ENCODE data around the gene GCG. TPM values are rescaled to one million over a fixed set of nuclear protein-coding genes. Genes with fewer than 3 reads are reported as not detected.

The GCG gene
- total RNA-seq: 92.9 and 128 TPM in 2 replicates
- long read RNA-seq, transcript GCG-202 (6 exons, 1,289 nt): major isoform, 283 of 302 reads
- long read RNA-seq, partial matches to known transcripts: 1 of 302 reads
- long read RNA-seq, other reads (novel, unspliced or antisense): 16 of 302 reads

- H3K27ac Mint-ChIP-seq: no peak within 1 kb of the TSS
- H3K27me3 Mint-ChIP-seq: peaks cover 43% of the 10 kb centered on the region
- no peaks in the 10 kb centered on the region for H3K9me3 Mint-ChIP-seq (ENCODE audit: low read depth)
- H3K4me3 Mint-ChIP-seq (ENCODE audit: low read depth): no peak within 1 kb of the TSS
- H3K36me3 Mint-ChIP-seq (ENCODE audit: insufficient read depth): no peaks in the 10 kb centered on the region
- TF ChIP-seq, protein P1, sequence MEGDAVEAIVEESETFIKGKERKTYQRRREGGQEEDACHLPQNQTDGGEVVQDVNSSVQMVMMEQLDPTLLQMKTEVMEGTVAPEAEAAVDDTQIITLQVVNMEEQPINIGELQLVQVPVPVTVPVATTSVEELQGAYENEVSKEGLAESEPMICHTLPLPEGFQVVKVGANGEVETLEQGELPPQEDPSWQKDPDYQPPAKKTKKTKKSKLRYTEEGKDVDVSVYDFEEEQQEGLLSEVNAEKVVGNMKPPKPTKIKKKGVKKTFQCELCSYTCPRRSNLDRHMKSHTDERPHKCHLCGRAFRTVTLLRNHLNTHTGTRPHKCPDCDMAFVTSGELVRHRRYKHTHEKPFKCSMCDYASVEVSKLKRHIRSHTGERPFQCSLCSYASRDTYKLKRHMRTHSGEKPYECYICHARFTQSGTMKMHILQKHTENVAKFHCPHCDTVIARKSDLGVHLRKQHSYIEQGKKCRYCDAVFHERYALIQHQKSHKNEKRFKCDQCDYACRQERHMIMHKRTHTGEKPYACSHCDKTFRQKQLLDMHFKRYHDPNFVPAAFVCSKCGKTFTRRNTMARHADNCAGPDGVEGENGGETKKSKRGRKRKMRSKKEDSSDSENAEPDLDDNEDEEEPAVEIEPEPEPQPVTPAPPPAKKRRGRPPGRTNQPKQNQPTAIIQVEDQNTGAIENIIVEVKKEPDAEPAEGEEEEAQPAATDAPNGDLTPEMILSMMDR (IDR thresholded peaks at IDR 0.05; ENCODE audit: unreplicated experiment): no peak
- no peaks in the 10 kb centered on the region for H3K4me1 Mint-ChIP-seq (ENCODE audit: low read depth)
- DNase-seq (ENCODE audit: low spot score, unreplicated experiment): no peak
Measured at GRCh38 chr2:162152147-162152546, at the start of gene GCG. Gene GCG (minus strand): TSS chr2:162152247. CDS start chr2:162149178, 3,069 bp downstream.

DNA sequence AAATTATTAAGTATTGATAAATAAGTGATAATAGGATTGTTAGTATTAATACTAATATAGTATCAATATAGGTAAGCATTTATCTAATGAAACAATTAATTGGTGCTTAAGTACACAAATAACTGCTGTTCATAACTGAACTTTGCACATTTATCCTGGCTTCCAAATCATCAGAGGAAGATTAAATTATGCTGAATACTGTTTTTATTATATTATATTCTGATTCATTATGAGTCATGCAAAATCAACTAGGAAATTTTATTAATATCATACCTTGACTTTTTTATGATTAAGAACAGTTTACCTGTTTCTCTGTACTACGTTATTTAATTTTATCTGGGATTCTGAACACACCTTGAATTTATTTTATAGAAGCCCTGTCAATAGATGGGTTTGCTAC lies 48.6 kb upstream of the GCG start:
- no peak overlapping the region for H3K27ac Mint-ChIP-seq
- no peaks in the 10 kb centered on the region for H3K4me1 Mint-ChIP-seq (ENCODE audit: low read depth)
- TF ChIP-seq, protein P1 (IDR thresholded peaks at IDR 0.05; ENCODE audit: unreplicated experiment): no peak
- no peaks in the 10 kb centered on the region for H3K36me3 Mint-ChIP-seq (ENCODE audit: insufficient read depth)
- H3K4me3 Mint-ChIP-seq (ENCODE audit: low read depth): no peak overlapping the region
- peaks cover 4% of the 10 kb centered on the region for H3K27me3 Mint-ChIP-seq
- DNase-seq (ENCODE audit: low spot score, unreplicated experiment): no peak
- no peaks in the 10 kb centered on the region for H3K9me3 Mint-ChIP-seq (ENCODE audit: low read depth)

GRCh38 chr2:162199913-162200312 lies 47.9 kb upstream of the GCG start:
- DNase-seq (ENCODE audit: low spot score, unreplicated experiment): no peak
- H3K27me3 Mint-ChIP-seq: peaks cover 4% of the 10 kb centered on the region
- H3K9me3 Mint-ChIP-seq (ENCODE audit: low read depth): no peaks in the 10 kb centered on the region
- no peak overlapping the region for H3K27ac Mint-ChIP-seq
- TF ChIP-seq, protein P1 (IDR thresholded peaks at IDR 0.05; ENCODE audit: unreplicated experiment): no peak
- H3K4me1 Mint-ChIP-seq (ENCODE audit: low read depth): no peaks in the 10 kb centered on the region
- H3K4me3 Mint-ChIP-seq (ENCODE audit: low read depth): no peak overlapping the region
- no peaks in the 10 kb centered on the region for H3K36me3 Mint-ChIP-seq (ENCODE audit: insufficient read depth)

- Mint-ChIP-seq H3K27ac (no peak overlapping the region), H3K36me3 (ENCODE audit: insufficient read depth) (no peaks in the 10 kb centered on the region), H3K27me3 (peaks cover 6% of the 10 kb centered on the region), H3K4me3 (ENCODE audit: low read depth) (no peak overlapping the region), H3K9me3 (ENCODE audit: low read depth) (no peaks in the 10 kb centered on the region), H3K4me1 (ENCODE audit: low read depth) (no peaks in the 10 kb centered on the region)
- no peak for DNase-seq (ENCODE audit: low spot score, unreplicated experiment)
- TF ChIP-seq, protein P1 (IDR thresholded peaks at IDR 0.05; ENCODE audit: unreplicated experiment): no peak
Measured at GRCh38 chr2:162198239-162198638, 46.2 kb upstream of the GCG start.

- DNase-seq (ENCODE audit: low spot score, unreplicated experiment): no peak
- no peaks in the 10 kb centered on the region for H3K9me3 Mint-ChIP-seq (ENCODE audit: low read depth)
- no peaks in the 10 kb centered on the region for H3K4me1 Mint-ChIP-seq (ENCODE audit: low read depth)
- TF ChIP-seq, protein P1 (IDR thresholded peaks at IDR 0.05; ENCODE audit: unreplicated experiment): no peak
- no peak overlapping the region for H3K4me3 Mint-ChIP-seq (ENCODE audit: low read depth)
- no peaks in the 10 kb centered on the region for H3K36me3 Mint-ChIP-seq (ENCODE audit: insufficient read depth)
- H3K27ac Mint-ChIP-seq: no peak overlapping the region
- peaks cover 14% of the 10 kb centered on the region for H3K27me3 Mint-ChIP-seq
Measured at GRCh38 chr2:162197069-162197825, 45.2 kb upstream of the GCG start.

All from progenitor cell of endocrine pancreas (in vitro differentiated cells).